Measurements from ENCODE around the gene ATXN2.

ATXN2 gene

DNA sequence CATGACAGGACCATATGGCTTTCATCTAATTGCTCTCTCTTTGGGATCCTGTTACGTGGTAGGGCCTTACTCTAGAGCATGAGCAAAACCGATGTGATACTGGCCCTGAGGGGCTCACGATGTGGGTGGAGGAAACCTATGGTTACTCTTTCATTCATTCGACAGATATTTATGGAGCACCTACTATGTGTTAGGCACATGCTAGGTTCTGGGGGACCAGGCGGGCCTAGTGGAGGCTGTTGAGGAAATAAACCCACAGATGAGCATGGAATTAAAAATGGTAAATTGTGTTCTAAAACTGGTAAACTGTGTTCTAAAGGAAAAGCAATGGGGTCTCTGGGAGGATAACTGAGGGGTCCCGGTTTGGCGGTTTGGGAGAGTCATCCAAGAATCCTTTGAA is 178.6 kb downstream of the ATXN2 start:
- no peak for TF ChIP-seq GATA2 (IDR thresholded peaks at IDR 0.05; ENCODE audit: low read depth, low read length)
- TF ChIP-seq GATA3 (IDR thresholded peaks at IDR 0.05; ENCODE audit: low read depth, low read length): no peak

DNA sequence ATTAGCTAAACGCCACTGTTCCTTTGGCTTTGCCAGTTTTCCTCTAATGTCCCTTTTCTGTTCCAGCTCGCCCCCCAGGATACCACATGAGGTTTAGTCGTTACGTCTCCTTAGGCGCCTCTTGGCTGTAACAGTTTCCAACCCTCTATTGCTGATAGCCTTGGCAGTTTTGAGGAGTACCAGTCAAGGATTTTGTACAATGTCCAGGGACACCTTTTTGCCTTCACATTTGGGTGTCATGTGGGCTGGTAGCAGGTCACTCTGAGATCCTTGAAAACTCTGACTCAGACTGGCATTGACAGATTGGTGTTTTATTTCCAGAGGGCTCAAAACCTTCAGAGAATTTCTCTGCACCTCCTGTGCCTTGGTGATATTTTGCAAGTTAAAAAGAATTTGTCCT is 179.3 kb downstream of the ATXN2 start:
- no peak for TF ChIP-seq GATA3 (IDR thresholded peaks at IDR 0.05; ENCODE audit: low read depth, low read length)
- TF ChIP-seq GATA2 (IDR thresholded peaks at IDR 0.05; ENCODE audit: low read depth, low read length): no peak

DNA sequence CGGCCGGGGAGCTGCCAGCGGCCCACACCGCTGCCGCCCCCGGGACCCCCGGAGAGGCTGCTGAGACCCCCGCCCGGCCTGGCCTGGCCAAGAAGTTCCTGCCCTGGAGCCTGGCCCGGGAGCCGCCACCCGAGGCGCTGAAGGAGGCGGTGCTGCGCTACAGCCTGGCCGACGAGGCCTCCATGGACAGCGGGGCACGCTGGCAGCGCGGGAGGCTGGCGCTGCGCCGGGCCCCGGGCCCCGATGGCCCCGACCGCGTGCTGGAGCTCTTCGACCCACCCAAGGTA is 180.6 kb downstream of the ATXN2 start:
- TF ChIP-seq GATA2 (IDR thresholded peaks at IDR 0.05; ENCODE audit: low read depth, low read length) (no peak), GATA3 (IDR thresholded peaks at IDR 0.05; ENCODE audit: low read depth, low read length) (no peak)

DNA sequence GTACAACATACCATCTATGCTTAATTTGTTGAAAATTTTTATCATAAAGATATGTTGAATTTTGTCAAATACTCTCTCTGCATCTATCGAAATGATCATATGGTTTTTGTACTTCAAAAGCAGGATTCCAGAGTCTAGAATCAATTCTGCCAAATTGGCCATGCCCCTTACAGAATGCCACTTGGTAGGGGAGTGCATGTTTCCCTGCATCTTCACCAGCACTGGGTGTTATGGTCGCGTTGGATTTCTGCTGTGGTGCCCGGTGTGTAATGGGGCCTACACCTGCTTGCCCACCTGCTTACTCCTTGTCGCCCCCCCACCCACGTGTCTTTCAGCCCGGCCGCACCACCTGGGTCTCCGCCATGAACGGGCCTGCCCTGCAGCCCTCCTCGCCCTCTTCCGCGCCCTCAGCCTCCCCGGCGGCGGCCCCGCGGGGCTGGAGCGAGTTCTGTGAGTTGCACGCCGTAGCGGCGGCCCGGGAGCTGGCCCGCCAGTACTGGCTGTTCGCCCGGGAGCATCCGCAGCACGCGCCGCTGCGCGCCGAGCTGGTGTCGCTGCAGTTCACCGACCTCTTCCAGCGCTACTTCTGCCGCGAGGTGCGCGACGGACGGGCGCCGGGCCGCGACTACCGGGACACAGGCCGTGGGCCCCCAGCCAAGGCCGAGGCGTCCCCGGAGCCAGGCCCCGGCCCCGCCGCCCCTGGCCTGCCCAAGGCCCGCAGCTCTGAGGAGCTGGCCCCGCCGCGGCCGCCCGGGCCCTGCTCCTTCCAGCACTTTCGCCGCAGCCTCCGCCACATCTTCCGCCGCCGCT is 181.1 kb downstream of the ATXN2 start:
- TF ChIP-seq GATA3 (IDR thresholded peaks at IDR 0.05; ENCODE audit: low read depth, low read length) (no peak), GATA2 (IDR thresholded peaks at IDR 0.05; ENCODE audit: low read depth, low read length) (no peak)

DNA sequence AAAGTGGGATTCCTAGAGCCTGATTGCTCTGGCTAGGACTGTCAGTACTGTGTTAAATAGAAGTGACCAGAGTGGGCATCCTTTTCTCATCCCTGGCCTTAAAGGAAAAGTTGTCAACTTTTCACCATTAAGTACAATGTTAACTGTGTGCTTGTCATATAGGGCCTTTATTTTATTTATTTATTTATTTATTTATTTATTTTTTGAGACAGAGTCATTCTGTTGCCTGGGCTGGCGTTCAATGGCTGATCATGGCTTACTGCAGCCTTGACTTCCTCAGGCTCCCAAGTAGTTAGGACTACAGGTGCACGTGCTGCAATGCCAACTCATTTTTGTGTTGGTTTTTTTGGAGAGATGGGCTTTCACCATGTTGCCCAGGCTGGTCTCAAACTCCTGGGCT is 181.8 kb downstream of the ATXN2 start:
- TF ChIP-seq GATA3 (IDR thresholded peaks at IDR 0.05; ENCODE audit: low read depth, low read length): no peak

DNA sequence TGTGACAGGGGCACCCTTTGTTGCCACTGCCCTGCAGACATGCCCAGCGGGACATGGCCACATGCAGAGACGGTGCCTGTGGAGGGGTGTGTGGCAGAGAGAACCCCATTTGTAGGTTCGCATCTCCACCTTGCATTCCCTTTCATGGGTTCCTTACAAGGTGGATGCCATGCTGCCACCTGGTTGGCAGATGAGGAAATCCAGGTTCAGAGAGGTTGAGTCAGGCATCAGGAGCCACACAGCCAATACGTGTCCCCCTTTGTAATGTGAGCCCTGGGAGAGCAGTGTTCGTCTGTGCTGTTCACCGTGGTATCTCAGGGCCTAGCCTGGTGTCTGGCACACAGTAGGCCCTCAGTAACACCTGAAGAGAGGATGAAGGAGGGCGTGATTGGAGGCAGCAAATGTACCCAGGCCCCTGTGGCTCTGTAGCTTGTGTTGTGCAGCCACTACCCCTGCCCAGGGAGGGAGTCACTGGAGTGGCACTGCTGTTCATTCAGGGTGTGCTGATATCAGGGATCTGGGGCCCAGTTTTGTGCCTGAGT is 184.3 kb downstream of the ATXN2 start:
- TF ChIP-seq GATA3 (IDR thresholded peaks at IDR 0.05; ENCODE audit: low read depth, low read length) (no peak), GATA2 (IDR thresholded peaks at IDR 0.05; ENCODE audit: low read depth, low read length) (no peak)

DNA sequence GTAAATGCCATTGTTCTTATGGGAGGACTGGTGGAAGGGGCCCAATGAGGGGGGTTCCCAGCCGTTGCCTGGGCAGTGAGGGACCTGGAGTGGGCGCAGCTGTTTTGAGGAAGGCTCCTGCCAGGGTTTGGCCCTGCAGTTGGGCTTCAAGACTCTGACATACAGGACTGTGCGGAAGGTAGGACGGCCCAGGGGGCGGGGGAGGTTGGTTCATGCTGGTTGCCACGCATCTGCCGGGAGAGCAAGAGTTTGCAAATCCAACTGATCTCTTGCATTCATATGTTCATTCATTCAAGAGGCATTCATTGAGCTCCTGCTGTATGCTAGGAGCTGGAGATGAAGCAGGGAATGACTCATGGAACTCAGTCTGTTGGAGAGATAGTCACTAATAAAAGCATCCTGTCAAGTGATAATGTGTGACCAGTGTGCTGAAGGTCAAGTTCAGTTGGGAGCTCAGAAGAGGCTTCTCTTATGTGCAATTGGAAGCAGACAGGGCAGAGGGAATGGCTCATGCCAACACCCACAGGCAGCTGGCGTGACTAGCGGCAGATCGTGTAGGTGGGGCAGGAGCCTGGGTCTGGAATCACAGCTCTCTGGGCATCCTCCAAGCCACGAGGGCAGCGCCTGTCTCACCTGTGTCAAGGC is 185.6 kb downstream of the ATXN2 start:
- TF ChIP-seq GATA2 (IDR thresholded peaks at IDR 0.05; ENCODE audit: low read depth, low read length) (no peak), GATA3 (IDR thresholded peaks at IDR 0.05; ENCODE audit: low read depth, low read length) (no peak)

DNA sequence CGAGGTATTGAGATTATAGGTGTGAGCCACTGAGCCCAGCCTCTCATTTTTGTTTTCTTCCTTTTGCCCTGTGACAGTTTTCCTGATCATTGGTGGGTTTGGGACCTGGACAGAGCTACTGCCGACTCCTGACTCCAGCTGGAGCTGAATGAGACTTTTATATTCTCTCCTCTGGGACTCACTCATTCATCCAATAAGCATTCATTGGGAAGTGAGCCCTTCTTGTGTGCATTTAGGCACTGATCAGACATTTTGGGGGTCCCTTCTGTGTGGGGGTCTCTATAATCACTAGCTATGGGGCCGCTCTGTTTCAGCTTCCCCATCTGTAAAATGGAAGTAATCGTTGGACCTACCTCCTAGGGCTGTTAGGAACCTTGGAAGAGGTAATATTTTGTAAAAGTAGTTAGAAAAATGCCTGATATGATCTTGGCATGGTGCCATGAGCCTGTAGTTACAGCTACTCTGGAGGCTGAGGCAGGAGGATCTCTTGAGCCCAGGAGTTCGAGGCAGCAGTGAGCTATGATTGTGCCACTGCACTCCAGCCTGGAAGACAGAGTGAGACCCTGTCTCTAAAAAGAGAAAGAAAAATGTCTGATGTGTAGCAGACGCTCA is 186.2 kb downstream of the ATXN2 start:
- TF ChIP-seq GATA3 (IDR thresholded peaks at IDR 0.05; ENCODE audit: low read depth, low read length) (no peak), GATA2 (IDR thresholded peaks at IDR 0.05; ENCODE audit: low read depth, low read length) (no peak)

DNA sequence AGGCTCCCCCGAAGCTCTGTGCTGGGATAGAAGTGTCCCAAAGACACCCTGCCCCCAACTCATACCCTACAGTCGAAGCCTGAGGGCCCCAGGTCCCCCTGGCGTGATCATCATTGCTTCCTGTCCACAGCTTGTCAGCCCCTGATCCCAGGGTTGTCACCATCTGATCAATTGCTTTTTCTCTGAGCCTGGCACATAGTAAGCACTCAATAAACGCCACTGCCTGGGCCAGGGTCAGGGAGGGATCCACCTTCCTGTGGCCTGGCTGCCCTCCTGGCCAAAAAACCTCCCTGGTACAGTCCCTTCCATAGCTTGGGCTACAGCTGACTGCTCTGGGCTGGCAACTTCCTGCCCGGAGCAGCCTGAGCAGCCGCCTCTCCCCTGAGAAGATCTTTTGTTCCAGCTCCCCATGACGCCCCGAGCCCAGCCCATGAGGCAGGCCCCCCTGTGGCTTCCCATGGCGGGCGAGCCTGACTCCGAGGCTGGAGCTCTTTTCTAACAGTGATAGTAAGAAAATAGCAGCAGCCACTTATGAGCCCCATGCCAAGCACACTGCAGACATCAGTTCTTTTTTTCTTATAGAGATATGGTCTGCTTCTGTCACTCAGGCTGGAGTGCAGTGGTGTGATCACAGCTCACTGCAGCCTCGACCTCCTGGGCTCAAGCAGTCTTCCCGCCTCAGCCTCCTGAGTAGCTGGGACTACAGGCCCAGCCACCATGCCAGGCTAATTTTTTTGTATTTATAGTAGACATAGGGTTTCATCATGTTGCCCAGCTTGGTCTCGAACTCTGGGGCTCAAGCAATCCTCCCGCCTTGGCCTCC is 186.9 kb downstream of the ATXN2 start:
- TF ChIP-seq GATA3 (IDR thresholded peaks at IDR 0.05; ENCODE audit: low read depth, low read length) (no peak), GATA2 (IDR thresholded peaks at IDR 0.05; ENCODE audit: low read depth, low read length) (no peak)

DNA sequence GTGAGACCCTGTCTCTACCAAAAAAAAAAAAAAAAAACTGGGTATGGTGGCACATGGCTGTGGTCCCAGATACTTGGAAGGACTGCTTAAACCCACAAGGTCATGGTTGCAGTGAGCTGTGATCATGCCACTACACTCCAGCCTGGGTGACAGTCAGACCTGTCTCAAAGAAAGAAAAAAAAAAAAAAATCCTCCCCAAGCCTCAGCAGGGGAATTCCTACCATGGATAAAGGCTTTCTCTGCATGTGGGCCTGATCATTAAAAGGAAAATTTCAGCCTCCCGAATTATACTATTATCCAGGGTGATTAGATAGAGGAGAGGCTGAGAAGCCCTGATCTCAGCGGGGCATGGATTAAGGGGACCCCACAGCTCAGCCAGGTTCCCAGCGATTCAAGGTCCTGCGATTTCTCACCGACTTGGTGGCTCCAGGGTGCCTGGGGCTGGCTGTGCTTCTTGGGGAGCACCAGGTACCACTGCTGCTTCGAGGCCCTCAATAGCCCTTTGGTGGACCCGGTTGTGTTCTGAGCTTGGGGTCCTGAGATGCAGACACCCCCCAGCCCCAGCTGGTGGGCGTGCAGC is 187.8 kb downstream of the ATXN2 start:
- no peak for TF ChIP-seq GATA2 (IDR thresholded peaks at IDR 0.05; ENCODE audit: low read depth, low read length)
- no peak for TF ChIP-seq GATA3 (IDR thresholded peaks at IDR 0.05; ENCODE audit: low read depth, low read length)

DNA sequence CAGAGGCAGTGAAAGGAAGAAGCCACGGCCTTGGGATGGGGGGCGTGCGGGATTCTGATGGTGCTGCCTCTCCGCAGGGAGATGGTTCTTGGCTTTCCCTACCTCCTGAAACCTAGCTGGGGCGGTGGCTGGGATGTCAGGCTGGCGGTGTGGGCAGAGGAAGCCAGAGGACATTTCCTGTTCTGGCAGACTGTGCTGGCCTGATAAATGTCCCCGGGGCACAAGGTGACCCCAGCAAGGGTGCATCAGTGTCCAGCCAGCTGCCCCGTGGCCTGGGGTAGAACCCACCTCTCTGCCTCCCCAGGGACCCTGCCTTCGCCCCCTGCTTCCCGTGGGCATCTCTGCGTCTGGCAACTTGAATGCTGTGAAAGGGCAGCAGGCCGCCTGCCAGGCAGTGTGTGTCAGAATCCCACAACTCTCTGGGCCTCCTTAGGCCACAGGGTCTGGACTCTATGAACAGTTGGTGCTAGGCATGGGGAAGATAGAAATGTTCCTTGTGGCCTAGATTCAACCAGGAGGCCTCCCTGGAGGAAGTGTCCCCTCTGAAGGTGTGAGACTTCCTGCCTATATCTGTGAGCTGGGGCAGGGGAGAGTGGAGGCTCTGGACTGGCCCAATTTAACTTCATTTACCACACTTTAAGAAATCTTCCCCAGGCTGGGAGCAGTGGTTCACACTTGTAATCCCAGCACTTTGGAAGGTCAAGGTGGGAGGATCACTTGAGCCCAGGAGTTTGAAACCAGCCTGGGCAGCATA is 188.5 kb downstream of the ATXN2 start:
- TF ChIP-seq GATA3 (IDR thresholded peaks at IDR 0.05; ENCODE audit: low read depth, low read length): no peak
- no peak for TF ChIP-seq GATA2 (IDR thresholded peaks at IDR 0.05; ENCODE audit: low read depth, low read length)

DNA sequence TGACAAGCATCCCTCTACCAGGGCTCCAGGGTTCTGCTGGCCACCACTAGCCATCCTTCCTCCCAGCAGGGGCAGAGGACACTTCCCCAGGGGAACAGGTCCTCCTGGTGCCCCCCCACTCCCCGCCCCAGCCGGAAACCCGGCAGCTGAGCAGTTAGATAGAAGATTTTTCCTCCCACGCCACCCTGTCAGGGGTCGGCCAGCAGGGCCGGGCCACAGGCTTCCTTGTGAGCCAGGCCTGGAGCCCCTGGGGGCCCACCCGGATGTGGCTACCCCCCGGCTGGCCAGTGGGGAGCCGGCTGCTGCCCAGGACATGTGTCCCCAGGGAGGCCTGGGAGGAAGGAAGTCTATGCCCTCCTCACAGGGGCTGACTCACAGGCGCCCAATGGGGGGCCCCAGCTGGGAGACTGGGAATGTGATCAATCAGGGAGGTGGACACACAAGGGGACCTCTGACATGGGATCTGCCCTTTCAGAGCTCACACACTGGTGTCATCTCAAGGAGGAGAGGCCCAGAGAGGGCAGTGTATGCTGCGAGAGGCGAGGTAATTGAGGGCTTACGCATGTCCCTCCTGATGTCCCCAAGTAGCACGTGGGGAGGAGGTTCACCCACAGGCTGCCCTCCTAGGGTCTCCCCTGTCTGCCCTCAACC is 189.2 kb downstream of the ATXN2 start:
- TF ChIP-seq GATA3 (IDR thresholded peaks at IDR 0.05; ENCODE audit: low read depth, low read length): no peak
- TF ChIP-seq GATA2 (IDR thresholded peaks at IDR 0.05; ENCODE audit: low read depth, low read length): no peak

DNA sequence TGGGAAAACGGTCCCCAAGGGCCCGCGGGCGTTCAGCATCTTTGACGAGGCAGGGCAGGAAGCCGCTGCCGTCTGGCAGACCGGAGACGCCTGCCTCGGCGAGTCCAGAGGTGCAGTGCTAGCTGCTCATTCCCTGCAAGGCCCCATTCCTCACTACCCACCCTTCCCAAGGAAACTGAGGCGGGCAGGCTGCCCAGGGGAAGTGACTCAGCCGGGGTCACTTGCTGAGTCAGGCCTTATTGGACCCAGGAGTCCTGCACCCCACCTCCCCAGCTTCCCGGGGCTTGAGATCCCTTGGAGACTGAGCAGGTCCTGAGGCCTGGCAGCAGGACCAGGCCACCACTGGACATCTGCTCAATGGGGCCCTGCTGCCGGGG is 189.7 kb downstream of the ATXN2 start:
- TF ChIP-seq GATA3 (IDR thresholded peaks at IDR 0.05; ENCODE audit: low read depth, low read length) (no peak), GATA2 (IDR thresholded peaks at IDR 0.05; ENCODE audit: low read depth, low read length) (no peak)
